Endodermal cell (in vitro differentiated cells): ENCODE results near the gene EIF4E1B. TPM values are rescaled to one million over a fixed set of nuclear protein-coding genes. Genes with fewer than 3 reads are reported as not detected.

Experiments used
- DNase-seq: peaks from one replicate; pipeline ENCODE4 v3.0.0-alpha.2; 2017
- H3K27ac ChIP-seq: 2 replicates; pipeline ENCODE4 v1.5.1; 2013; ENCODE audit warnings: mild to moderate bottlenecking, low read depth, low read length, moderate library complexity
- H3K27me3 ChIP-seq: 2 replicates; pipeline ENCODE4 v1.6.1; 2013; ENCODE audit warnings: mild to moderate bottlenecking, low read length, moderate library complexity; ENCODE audit not compliant: insufficient read depth, control insufficient read depth, poor library complexity, severe bottlenecking
- H3K36me3 ChIP-seq: 2 replicates; pipeline ENCODE4 v1.7.0; 2013; ENCODE audit warnings: mild to moderate bottlenecking, low read length, moderate library complexity; ENCODE audit not compliant: control insufficient read depth, insufficient read depth
- H3K4me1 ChIP-seq: one replicate; pipeline ENCODE4 v1.7.0; 2013; ENCODE audit warnings: low read length; ENCODE audit not compliant: control insufficient read depth, insufficient read depth
- H3K4me3 ChIP-seq: 2 replicates; pipeline ENCODE4 v1.5.1; 2013; ENCODE audit warnings: mild to moderate bottlenecking, low read length, moderate library complexity
- H3K9ac ChIP-seq: 2 replicates; pipeline ENCODE4 v1.6.1; 2013; ENCODE audit warnings: mild to moderate bottlenecking, low read length, moderate library complexity; ENCODE audit not compliant: poor library complexity, severe bottlenecking; ENCODE audit errors: extremely low read depth
- H3K9me3 ChIP-seq: 2 replicates; pipeline ENCODE4 v1.6.1; 2013; ENCODE audit warnings: mild to moderate bottlenecking, low read length, moderate library complexity; ENCODE audit not compliant: control insufficient read depth
- H3K27ac Mint-ChIP-seq: 2 replicates; pipeline ENCODE4 v1.8.0; 2020; ENCODE audit warnings: mixed read lengths
- H3K27me3 Mint-ChIP-seq: 2 replicates; pipeline ENCODE4 v1.8.0; 2021; ENCODE audit warnings: mild to moderate bottlenecking, mixed read lengths; ENCODE audit not compliant: insufficient read depth
- H3K36me3 Mint-ChIP-seq: 2 replicates; pipeline ENCODE4 v1.8.0; 2020; ENCODE audit warnings: low read depth, mixed read lengths
- H3K4me1 Mint-ChIP-seq: 2 replicates; pipeline ENCODE4 v1.8.0; 2020; ENCODE audit warnings: mixed read lengths
- H3K4me3 Mint-ChIP-seq: 2 replicates; pipeline ENCODE4 v1.8.0; 2020; ENCODE audit warnings: mild to moderate bottlenecking, moderate library complexity, mixed read lengths
- H3K9me3 Mint-ChIP-seq: 2 replicates; pipeline ENCODE4 v1.8.0; 2020; ENCODE audit warnings: mild to moderate bottlenecking, mixed read lengths
- CTCF ChIP-seq: fragments of 200-600 bp; sonication (generic); conservative IDR thresholded peaks from 2 replicates; pipeline ENCODE4 v1.5.0; 2021; ENCODE audit warnings: antibody characterized with exemption, mild to moderate bottlenecking
- WGBS, 2 experiments: methylation state at CpG; one replicate each; pipeline versions ENCODE4 v1.1.5 to v1.1.7; 2013; ENCODE audit warnings: missing lambda C conversion rate in 2 of 2, mixed read lengths in 1 of 2; ENCODE audit not compliant: insufficient coverage in 1 of 2, insufficient read length in 1 of 2; 5-methylcytosine and 5-hydroxymethylcytosine counted together
- total RNA-seq, 2 donors: library from RNA; stranded (reverse); fragmentation: NEBNext Ultra II Directional in 1 of 2; extraction: Animal tissue kit (Norgen Biotek cat#: 25700) in 1 of 2; gene quantifications; 2 replicates in 1 of 2; 3 replicates in 1 of 2; pipeline ENCODE4 v1.2.1, GENCODE V29; 2021

EIF4E1B gene
- total RNA-seq, 2 donors from 2014 or later = 1.4 to 2.0 TPM

- Histone ChIP-seq H3K27me3 (no peaks in the 10 kb centered on the region), H3K9ac (no peak overlapping the region), H3K9me3 (no peaks in the 10 kb centered on the region), H3K27ac (no peak overlapping the region), H3K4me3 (no peak overlapping the region), H3K4me1 (no peaks in the 10 kb centered on the region), H3K36me3 (no peaks in the 10 kb centered on the region)
- no peaks in the 10 kb centered on the region for H3K9me3 Mint-ChIP-seq
- no peak for TF ChIP-seq CTCF
- H3K4me3 Mint-ChIP-seq = no peak overlapping the region
- 96 to 97% methylated on average over 3 to 5 of the region's 5 CpGs for WGBS, 2 experiments
- H3K27me3 Mint-ChIP-seq = peaks cover 42% of the 10 kb centered on the region
- peaks cover 5% of the 10 kb centered on the region for H3K4me1 Mint-ChIP-seq
- DNase-seq = no peak
- no peak overlapping the region for H3K27ac Mint-ChIP-seq
- no peaks in the 10 kb centered on the region for H3K36me3 Mint-ChIP-seq
These were observed 48.1 kb downstream of the EIF4E1B start for GRCh38 chr5:176678584-176678983.

- DNase-seq = no peak
- peak; percentile 43 for TF ChIP-seq CTCF
- no peaks in the 10 kb centered on the region for H3K9me3 ChIP-seq
These were observed 49.1 kb downstream of the EIF4E1B start for GRCh38 chr5:176679365-176680225.

GRCh38 chr5:176680226-176680563, 49.7 kb downstream of the EIF4E1B start:
- H3K27ac Mint-ChIP-seq = no peak overlapping the region
- H3K27me3 Mint-ChIP-seq = peaks cover 48% of the 10 kb centered on the region
- no peak for TF ChIP-seq CTCF
- peak; percentile 70 for DNase-seq
- WGBS, 2 experiments = 86 to 92% methylated on average over 19 to 33 of the region's 33 CpGs
- no peak overlapping the region for H3K9ac ChIP-seq
- H3K27me3 ChIP-seq = no peaks in the 10 kb centered on the region
- H3K4me1 Mint-ChIP-seq = peaks cover 10% of the 10 kb centered on the region
- H3K4me3 ChIP-seq = no peak overlapping the region
- no peaks in the 10 kb centered on the region for H3K4me1 ChIP-seq
- H3K4me3 Mint-ChIP-seq = no peak overlapping the region
- no peaks in the 10 kb centered on the region for H3K36me3 Mint-ChIP-seq
- no peaks in the 10 kb centered on the region for H3K36me3 ChIP-seq
- H3K27ac ChIP-seq = no peak overlapping the region
- H3K9me3 Mint-ChIP-seq = no peaks in the 10 kb centered on the region
- no peaks in the 10 kb centered on the region for H3K9me3 ChIP-seq

More at GRCh38 chr5:176679365-176680225, 49.1 kb downstream of the EIF4E1B start:
- H3K27ac Mint-ChIP-seq = no peak overlapping the region
- Histone ChIP-seq H3K36me3 (no peaks in the 10 kb centered on the region), H3K9ac (no peak overlapping the region), H3K27ac (no peak overlapping the region), H3K4me1 (no peaks in the 10 kb centered on the region), H3K27me3 (no peaks in the 10 kb centered on the region), H3K4me3 (no peak overlapping the region)
- peaks cover 10% of the 10 kb centered on the region for H3K4me1 Mint-ChIP-seq
- no peak overlapping the region for H3K4me3 Mint-ChIP-seq
- no peaks in the 10 kb centered on the region for H3K9me3 Mint-ChIP-seq
- peaks cover 48% of the 10 kb centered on the region for H3K27me3 Mint-ChIP-seq
- H3K36me3 Mint-ChIP-seq = no peaks in the 10 kb centered on the region
- 89 to 91% methylated on average over 23 to 31 of the region's 31 CpGs for WGBS, 2 experiments
